ENCODE measurements around the gene NGEF. TPM values are rescaled to one million over a fixed set of nuclear protein-coding genes. Genes with fewer than 3 reads are reported as not detected.

The NGEF gene
- total RNA-seq, 4 donors from 2014 or later, result 4.0 to 16.5 (median 6.2) TPM

- Histone ChIP-seq H3K27ac (no peak overlapping the region), H3K9me3 (no peaks in the 10 kb centered on the region), H3K4me1 (peaks cover 0 to 16% (median 0%) of the 10 kb centered on the region in 3 donors), H3K27me3 (peaks cover 0 to 19% (median 0%) of the 10 kb centered on the region in 4 donors), H3K36me3 (no peaks in the 10 kb centered on the region), H3K4me3 (no peak overlapping the region)
- no peak for DNase-seq
- no peak for TF ChIP-seq POLR2A (IDR thresholded peaks at IDR 0.05)
- no peak for TF ChIP-seq CTCF (IDR thresholded peaks at IDR 0.05)
- intact Hi-C loops (cut with DNase I), result no loop called here
- 83 to 95% methylated on average over 12 to 13 of the region's 13 CpGs for WGBS, 2 donors
Measured at GRCh38 chr2:232892221-232892620, 120.8 kb downstream of the NGEF start.

GRCh38 chr2:232891621-232892071 is 121.4 kb downstream of the NGEF start:
- TF ChIP-seq CTCF (IDR thresholded peaks at IDR 0.05) (no peak), POLR2A (IDR thresholded peaks at IDR 0.05) (no peak)
- H3K4me3 ChIP-seq, result peak overlapping the region in 1 of 4 donors; percentile 13
- no peak overlapping the region for H3K27ac ChIP-seq
- 20 to 36% methylated on average over 2 to 11 of the region's 11 CpGs for WGBS, 2 donors
- intact Hi-C loops (cut with DNase I), result no loop called here
- H3K36me3 ChIP-seq, result no peaks in the 10 kb centered on the region
- DNase-seq, result no peak
- H3K4me1 ChIP-seq, result peaks cover 0 to 20% (median 0%) of the 10 kb centered on the region in 3 donors
- H3K27me3 ChIP-seq, result peaks cover 0 to 23% (median 0%) of the 10 kb centered on the region in 4 donors
- no peaks in the 10 kb centered on the region for H3K9me3 ChIP-seq

GRCh38 chr2:232890896-232891601 is 122.0 kb downstream of the NGEF start:
- peaks cover 0 to 24% (median 0%) of the 10 kb centered on the region in 4 donors for H3K27me3 ChIP-seq
- H3K36me3 ChIP-seq, result no peaks in the 10 kb centered on the region
- H3K4me1 ChIP-seq, result peaks cover 0 to 26% (median 0%) of the 10 kb centered on the region in 3 donors
- intact Hi-C loops (cut with DNase I), result no loop called here
- WGBS, 2 donors, result 31 to 33% methylated on average over 11 to 12 of the region's 23 CpGs
- H3K9me3 ChIP-seq, result no peaks in the 10 kb centered on the region
- no peak for DNase-seq
- no peak overlapping the region for H3K27ac ChIP-seq
- peak overlapping the region in 2 of 4 donors; percentile 13 to 36 for H3K4me3 ChIP-seq
- TF ChIP-seq POLR2A (IDR thresholded peaks at IDR 0.05), result no peak
- TF ChIP-seq CTCF (IDR thresholded peaks at IDR 0.05), result no peak

GRCh38 chr2:232890536-232890895 is 122.5 kb downstream of the NGEF start:
- no peak for DNase-seq
- H3K9me3 ChIP-seq, result no peaks in the 10 kb centered on the region
- WGBS, 2 donors, result 87% methylated on average over 11 of the region's 11 CpGs

More at GRCh38 chr2:232890536-232890895, 122.5 kb downstream of the NGEF start:
- peaks cover 3 to 31% (median 5%) of the 10 kb centered on the region in 3 donors for H3K4me1 ChIP-seq
- TF ChIP-seq POLR2A (IDR thresholded peaks at IDR 0.05) (no peak), CTCF (IDR thresholded peaks at IDR 0.05) (no peak)
- peaks cover 0 to 27% (median 0%) of the 10 kb centered on the region in 4 donors for H3K27me3 ChIP-seq
- no peak overlapping the region for H3K27ac ChIP-seq
- intact Hi-C loops (cut with DNase I), result no loop called here
- H3K4me3 ChIP-seq, result no peak overlapping the region
- no peaks in the 10 kb centered on the region for H3K36me3 ChIP-seq
